GM18526 (cell line): ENCODE measurements around the gene BICD1.

ENCODE experiments used
- POLR2A ChIP-seq: IDR thresholded peaks from 3 replicates; pipeline ENCODE4 v1.6.1; 2011; ENCODE audit not compliant: insufficient read length; ENCODE audit errors: extremely low read depth

The BICD1 gene

DNA sequence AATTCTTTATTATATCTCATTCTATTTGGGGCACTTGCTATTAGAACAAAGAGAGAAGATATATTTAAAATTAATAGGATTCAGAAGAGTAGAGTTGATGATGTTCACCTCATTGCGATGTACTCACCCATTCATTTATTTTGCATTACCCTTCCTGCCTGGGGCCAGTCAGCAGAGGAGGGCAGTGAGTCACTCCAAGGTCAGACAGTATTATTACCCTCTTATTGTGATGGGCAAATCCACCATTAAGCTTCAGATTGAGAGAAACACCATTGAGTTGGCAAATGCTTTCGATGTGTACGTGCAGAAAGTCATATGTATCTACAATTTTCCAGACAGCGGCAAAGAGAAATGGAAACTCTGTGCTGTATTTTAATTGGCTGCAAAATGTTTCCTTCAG, 134.2 kb downstream of the BICD1 start:
- TF ChIP-seq POLR2A = no peak

DNA sequence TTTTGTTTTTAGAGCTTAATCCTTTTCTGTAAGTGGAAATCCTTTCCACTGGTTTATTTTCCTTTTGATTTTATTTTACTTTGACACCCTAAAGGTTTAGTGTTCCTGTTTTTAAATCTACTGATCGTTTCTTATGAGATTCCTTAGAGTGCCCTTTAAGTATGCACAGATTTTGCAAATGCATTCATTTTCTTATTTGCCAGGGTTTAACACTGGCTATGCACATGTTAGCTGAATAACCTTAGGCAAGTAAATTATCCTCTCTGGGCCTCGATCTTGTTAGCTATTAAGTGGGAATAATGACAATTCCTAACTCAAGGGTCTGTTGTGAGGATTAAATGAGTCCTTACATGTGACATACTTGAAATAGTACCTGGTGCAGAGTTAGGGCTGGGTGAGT, 136.0 kb downstream of the BICD1 start:
- no peak for TF ChIP-seq POLR2A

DNA sequence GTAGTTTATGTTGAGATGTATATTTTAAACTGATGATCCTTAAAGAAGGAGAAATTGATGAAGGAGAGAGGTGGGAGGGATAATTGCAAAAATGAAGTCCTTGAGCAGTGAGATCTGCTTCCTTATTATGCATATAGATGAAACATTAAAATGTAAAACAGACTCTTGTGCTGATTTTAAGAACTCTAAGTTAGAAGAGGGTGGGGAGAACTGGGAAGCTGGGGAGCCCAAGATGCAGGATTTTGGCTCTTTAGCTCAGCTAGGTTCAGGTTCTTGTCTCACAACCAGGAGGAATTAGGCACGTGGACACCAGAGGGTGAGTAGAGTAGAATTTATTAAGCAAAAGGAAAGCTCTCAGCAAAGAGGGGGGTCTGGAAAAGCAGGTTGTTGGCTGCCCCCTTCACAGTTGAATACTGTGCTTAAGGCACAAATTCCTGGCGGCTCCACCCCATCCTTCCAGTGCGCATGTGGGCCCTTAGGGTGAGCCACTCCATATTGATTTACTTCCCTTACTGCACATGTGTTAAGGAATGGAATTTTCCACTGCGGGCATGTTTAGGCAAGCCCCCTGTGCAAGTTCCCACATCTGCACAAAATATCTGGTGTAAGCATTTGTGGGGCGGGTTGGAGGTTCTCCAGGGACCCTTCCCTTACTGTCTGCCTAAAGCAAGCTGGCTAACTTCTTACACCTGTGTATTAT, 141.9 kb downstream of the BICD1 start:
- TF ChIP-seq POLR2A = no peak

DNA sequence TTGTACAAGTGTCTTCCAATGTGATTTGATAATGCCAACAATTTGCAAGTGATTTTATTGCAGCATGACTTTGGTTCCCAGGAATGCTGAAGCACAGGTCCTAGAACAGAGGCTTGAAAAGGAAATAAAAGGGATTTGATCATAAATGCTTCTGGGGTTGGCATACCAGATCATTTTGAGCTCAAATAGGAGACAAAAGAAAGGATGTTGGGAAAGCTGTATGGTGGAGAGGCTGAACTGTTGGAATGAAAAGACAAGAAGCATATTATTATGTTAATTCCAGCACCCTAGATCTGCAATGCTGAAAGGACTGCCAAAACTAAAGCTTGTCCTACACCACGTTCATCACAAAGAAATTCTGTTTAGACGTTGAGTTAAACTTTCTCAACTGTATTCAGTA, 143.1 kb downstream of the BICD1 start:
- no peak for TF ChIP-seq POLR2A

DNA sequence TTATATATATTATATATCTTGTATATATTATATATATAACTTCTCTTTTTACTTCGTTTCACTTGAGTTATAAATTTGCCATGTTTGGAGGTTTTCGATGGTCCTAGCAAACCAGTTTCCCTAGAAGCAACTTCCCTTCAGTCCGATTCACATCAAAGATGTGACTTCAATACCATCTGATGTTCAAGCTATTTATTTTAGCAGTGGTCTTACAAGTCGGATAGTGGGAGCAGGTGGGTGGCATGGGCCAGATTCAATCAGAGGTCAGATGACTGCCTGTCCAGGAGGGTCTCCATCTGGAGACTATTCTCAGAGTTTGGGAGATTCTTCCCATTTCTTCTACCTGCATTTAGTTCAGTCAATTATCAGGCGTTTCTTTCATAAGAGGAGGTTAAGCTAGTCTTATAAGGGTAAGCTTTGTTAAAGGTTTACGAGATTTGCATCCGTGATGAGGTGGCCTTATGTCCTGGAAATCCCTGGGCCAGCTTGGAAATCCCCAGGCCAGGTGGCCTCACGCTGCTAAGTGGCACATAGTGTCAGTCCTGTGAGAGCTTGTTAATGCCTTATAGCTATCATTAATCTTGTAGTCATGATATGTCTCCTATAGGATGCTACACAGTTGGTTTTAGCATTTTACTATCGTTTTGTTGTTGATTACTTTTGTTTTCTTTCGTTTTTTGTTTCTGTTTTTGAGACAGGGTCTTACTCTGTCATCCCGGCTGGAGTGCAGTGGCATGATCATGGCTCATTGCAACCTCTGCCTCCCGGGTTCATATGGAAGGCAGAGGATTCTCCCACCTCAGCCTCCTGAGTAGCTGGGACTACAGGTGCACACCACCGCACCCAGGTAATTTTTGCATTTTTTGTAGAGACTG, 145.8 kb downstream of the BICD1 start:
- no peak for TF ChIP-seq POLR2A

DNA sequence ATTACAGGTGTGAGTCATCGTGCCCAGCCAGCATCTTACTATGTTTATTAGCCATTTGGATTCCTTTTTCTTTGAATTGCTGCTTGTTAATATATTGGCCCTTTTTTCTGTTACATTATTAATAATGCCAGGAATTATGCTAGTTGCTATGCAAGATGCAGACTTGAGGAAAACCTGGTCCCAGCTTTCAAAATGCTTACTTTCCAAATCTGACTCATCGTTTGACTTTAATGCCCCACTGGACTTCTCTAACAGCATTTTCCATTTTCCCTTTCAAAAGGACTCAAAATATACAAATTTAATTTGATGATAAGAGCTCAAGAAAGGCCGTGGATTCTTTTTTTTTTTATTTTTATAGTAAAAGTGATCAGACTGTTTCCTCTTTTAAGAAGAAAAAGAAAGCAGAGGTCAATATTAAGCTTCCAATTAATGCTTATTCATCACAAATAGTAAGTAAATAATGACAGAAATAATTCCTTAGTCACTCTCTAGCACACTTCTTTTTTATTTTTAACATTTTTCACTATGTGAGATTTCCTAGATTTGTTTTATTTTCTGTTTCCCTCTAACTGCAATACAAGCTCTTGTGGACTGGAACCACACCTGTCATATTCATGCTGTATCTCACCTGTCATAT, 146.6 kb downstream of the BICD1 start:
- TF ChIP-seq POLR2A = no peak

DNA sequence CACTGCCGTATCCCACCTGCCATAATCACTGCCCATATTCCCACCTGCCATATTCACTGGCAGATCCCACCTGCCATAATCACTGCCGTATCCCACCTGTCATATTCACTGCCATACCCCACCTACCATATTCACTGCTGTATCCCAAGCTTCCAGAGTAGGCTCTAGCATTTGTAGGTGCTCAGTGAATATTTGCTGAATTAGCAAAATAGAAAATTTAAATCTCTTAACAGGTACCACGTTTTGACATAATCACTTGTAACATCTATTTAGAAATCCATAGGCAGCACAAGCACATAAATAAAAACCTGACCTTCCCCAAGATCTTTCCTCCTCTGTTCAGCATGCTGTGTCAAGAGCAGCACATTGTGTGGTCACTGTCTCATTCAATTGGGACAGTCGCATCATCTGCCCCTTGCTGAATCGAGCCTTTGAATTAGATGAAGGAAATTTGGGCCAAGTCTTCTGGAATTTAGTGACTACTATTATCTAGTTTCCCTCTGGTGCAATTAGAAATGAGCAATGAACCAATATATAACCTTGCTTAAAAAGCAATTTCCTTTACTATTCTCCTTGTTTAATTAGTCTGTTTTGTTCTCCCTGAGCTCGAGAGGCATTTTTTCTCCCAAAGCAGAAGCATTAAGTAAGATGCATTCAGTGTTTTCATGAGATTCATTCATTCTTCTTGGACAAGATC, 147.8 kb downstream of the BICD1 start:
- no peak for TF ChIP-seq POLR2A

DNA sequence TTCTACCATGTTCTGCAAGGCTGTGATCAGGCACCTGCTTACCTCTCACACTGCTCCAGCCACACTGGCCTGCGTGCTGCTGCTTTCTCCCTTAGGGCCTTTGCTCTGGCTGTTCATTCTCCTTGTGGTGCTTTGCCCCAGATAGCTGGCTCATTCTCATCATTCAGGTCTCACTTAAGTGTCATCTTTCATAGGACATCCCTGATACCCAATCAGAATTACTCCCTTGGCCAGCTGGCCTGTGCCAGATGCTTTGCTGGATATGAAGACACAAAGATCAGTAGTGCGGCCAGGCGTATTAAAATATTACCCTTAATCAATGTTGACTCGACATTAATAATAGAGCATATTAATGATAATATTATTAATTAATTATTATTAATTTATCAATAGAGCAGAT, 148.9 kb downstream of the BICD1 start:
- no peak for TF ChIP-seq POLR2A

DNA sequence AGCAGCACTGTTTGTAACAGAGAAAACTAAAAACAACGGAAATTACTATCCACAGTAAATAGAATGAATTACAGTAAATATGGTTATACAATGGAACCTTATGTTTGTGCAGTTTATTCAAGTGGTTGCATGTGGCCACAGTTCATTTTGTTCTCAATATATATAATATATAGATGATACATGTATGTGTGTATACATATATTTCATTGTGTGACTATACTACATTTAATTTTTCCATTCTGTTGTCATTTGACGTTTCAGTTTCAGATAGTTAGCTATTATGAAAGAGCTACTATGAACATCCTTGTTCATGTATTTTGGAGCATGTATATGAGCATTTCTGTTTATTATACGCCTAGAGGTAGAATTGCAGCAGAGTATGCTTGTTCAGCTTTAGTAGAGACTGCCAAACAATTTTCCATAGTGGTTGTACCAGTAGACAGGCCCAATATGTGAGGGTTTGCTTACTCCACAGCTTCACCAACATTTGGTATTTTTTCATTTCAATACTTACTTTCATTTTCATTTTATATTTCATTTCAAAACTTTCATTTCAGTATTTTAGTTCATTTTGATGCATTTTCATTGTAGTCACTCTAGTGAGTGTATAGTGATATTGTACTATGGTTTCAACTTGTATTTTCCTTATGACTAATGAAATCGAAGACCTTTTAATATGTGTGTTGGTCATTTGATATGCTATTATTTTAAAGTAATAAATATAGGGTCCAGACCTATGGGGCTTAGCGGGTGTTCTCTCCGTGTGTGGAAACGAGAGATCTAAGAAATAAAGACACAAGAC, 151.2 kb downstream of the BICD1 start:
- no peak for TF ChIP-seq POLR2A

DNA sequence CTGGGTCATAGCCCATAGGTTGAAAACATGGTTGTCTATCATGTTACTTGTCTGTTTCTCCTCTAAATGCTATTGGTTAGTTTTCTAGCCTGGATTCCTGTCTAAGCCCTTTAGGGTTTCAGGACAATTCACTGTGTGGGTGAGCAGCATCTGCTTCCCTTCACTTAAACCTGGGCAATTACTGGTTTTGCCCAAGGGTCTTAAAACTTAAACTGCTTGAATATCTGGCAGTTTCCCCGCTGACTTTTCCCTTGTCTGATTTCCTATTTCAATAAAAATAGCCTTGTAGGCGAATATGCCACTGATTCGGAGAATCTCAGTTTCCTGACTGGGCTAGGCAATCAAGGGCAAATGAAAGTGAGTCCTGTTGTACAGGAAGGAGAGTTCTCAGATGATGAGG, 154.0 kb downstream of the BICD1 start:
- no peak for TF ChIP-seq POLR2A

DNA sequence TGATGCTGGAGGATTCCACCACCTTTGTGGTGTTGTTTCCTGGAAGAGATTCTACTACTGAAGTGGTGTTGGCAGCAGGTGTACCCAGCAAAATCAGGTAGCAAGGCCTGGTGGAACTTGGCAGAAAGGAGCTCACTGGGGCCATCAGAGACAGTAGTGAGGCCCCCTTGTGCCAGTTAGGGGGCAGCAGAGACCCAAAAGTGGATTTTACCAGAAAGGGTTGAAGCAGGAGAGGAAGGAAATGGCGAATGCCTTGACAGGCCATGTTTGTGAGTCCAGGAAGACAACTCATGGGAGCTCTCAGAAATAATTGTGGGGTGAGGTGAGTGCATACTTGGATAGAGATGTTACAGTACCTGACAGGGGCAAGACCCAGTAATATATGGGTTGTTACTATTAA, 155.0 kb downstream of the BICD1 start:
- no peak for TF ChIP-seq POLR2A

DNA sequence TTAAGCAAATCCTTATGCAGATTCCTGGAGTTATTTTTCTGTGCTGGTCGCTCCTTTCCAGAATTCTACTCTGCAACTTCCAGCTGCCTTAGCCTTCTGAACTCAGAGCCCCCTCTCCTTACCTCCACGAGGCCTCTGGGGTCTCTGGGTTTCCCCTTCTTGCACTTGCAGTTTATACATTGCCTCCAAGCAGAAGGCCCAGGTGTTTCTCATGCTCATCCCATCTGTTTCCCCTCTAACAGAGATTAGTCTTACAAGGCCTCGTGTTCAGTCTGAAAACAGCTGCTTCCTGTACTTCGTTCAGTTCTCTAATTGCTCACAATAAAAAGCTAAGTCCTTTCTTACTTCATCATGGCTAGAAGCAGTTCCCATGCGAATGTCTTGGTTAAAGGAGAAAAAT, 158.3 kb downstream of the BICD1 start:
- no peak for TF ChIP-seq POLR2A

DNA sequence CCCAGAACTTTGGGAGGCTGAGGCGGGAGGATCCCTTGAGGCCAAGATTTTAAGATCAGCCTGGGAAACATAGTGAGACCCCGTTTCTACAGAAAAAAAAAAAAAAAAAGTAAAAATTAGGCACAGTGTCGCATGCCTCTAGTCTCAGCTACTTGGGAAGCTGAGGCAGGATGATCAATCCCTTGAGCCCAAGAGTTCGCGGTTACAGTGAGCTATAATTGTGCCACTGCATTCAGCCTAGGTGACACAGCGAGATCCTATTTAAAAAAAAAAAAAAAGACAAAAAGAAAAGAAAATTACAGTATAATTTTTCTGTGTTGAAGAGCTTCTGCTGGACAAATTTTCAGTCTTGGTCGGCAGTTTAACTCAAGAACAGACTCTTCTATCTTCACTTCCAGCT, 158.8 kb downstream of the BICD1 start:
- no peak for TF ChIP-seq POLR2A

DNA sequence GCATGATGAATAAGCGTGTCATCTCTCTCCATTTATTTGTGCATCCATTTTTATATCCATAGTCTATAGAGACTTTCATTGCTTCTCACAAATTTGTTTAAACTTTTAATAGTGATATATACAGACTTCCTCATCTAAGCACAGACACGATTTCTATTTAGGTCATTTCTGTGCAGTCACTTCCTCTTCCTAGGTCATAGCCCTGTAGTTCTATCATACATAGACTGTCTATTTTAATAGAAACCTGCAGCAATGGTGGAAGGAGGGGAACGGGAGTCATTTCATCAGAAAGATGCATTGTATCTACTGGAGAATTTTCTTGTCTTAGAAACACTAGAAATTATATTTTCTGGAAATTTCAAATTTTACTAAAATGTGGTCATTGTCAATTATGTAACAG, 159.3 kb downstream of the BICD1 start:
- no peak for TF ChIP-seq POLR2A

DNA sequence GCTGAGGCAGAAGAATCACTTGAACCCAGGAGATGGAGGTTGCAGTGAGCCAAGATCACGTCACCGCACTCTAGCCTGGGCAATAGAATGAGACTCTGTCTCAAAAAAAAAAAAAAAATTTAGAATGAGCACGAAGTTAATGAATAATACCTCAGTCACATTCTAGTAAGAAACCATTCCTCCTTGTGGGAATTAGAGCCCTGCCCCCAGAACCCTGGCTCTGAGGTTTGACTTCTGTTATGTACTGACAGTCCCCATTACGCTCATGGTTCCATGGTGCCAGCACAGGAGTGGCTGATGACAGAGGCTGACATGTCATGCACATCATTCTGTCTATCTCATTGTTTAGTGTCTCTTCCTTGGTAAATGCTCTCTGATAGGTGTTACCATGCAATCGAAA, 160.1 kb downstream of the BICD1 start:
- no peak for TF ChIP-seq POLR2A
